Epidermal melanocyte (primary cell): Measurements from ENCODE around the gene CPNE1.

Source experiments
- DNase-seq: peaks from one replicate; pipeline ENCODE4 v3.0.0; 2011; ENCODE audit warnings: low spot score; ENCODE audit not compliant: insufficient read length

Gene CPNE1

DNA sequence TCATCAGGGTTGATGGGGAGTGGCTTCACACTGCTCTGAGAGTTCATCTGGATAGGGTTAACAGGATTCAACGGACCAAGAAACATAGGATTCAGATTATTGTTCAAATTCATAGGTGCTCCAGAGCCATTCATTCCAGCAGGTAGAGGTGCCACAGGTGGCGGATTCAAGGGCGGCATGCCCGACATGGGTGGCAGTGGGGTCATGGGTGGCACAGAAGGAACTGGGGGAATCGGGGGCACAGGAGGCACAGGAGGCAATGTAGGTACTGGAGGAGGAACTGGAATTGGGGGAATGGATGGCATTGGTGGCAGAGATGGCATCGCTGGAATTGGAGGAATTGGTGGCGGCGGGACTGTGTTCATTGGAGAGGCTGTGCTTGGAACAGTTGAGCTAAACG is 10.3 kb downstream of the CPNE1 start:
- DNase-seq = no peak

DNA sequence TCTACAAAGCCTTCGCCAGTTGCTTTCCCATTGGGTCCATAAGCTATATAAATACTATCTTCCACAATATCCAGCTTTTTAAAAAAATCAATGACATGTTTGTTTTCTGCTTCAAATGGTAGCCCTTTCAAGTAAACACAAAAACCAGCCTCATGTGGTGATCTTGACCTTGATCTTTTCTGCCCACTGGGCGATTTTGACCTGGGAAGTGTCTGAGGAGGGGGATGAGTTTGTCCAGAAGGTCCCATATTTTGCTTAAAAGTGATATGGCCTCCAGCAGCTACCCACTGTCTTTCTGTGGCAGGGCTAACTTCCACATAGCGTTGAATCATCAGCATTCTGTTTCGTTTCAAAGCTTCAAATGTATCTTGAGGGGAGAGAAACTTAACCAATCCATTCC is 10.8 kb downstream of the CPNE1 start:
- DNase-seq = no peak

DNA sequence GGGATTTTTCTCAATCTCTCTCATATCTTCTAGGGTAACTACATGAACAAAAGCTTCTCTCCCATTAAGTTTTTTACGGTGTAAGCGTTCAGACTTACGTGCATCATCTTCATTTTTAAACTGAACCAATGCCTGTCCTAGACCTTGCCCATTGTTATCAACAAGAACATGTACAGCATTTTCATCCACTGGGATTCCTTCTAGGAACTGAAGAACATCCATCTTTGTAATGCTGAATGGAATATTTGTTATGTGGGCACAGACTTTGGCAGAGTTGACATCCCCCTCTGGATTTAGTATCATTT is 11.3 kb downstream of the CPNE1 start:
- no peak for DNase-seq

DNA sequence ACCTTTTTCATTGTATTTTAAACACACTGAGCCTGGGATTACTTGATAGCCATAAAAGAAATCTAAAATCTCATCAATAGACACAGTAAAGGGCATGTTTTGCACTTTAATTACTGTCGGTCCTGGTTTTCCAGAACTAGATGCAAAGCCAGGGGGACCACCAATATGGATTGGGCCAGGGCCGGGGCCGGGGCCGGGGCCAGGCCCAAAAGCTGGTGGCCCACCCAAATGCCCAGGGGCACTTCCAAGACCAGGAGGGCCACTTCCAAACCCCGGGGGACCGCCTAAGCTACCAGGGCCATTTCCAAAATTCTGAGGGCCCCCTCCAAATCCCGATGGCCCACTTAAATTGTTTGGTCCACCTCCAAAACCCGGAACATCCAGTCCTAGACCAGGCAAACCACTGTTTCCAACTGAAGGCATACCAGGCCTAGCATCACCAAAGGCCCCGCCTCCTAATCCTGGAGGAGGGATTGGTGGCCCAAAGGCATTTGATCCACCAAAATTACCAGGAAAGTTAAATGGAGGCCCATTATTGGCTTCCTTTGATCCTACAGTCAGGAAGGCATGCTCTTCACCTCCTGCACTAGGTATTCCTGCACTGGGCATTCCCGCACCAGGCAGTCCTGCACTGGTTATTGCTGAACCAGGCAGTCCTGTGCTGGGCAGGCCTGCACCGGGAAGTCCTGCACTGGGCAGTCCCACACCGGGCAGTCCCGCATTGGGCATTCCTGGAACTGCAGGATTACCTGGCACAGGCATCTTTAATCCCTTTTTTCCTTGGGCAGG is 11.9 kb downstream of the CPNE1 start:
- no peak for DNase-seq

DNA sequence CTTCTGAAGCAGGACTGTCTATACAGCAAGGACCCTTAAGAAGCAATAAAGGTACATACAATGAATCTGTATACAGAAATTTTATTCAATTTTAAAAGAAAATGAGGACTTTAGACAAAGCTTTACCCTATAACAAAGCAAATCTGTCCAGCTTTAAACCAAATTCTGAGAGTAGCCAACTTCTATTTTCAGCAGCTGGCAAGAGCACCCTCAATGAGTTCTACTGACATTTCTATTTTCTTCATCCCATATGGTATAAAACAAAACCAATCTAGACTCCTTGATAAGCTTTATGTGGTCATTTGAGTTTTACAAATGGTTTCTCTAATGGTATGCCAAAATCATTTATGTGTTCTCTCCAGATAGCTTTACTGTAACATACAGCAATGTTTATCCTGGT is 12.7 kb downstream of the CPNE1 start:
- no peak for DNase-seq

DNA sequence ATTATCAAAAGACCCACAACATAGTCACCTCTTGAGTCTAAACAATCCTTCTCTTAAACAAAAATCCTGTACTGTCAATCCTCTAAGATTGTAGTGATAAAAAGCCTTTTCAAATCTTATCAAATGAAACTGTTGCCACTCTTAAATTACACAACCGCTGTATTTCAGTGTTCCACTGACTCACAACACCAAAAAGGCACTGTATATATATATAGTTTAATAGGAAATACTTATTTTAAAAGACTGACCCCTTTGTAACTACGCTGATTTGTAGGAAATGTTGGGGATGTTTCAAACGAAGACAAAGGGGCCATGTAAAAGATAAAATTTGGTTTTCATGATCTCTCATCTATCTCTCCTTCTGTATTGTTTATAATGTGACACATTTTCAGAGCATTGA is 14.1 kb downstream of the CPNE1 start:
- DNase-seq = no peak

DNA sequence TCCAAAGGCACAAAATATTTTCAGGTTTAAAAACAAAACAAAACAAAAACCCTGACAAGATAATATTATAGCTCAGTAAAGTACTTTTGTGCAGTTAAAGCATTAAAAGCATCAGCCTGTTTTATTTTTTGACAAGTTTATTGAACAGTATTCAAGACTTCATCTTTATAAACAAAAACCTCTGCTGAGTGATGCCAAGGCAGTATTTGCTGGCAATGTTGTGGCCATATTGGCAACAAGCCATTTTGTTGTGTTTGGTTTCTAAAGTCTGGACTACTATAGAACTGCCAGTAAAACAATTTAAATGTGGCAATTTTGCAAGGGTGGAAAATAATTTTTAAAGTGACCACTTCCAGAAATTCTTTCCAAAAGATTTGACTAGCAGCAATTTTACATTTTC is 15.9 kb downstream of the CPNE1 start:
- DNase-seq = no peak

DNA sequence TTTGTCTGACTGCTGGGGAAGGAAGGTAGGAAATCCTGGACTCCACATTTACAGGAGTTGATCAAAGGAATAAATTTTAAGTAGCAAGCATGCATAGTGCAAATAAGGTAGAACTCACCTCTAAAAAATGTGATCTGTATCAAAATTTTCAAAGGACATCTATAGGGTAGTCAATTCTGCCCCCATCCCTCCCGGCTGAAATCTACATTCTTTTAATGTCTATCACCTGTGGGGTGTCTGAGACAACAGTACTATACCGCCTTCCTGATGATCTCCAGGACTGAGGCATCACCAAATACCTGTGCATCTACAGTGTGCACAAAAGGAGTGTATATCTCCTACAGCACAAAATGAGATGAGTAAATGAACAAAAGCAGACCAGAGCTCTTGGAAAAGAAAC is 19.9 kb downstream of the CPNE1 start:
- DNase-seq = no peak

DNA sequence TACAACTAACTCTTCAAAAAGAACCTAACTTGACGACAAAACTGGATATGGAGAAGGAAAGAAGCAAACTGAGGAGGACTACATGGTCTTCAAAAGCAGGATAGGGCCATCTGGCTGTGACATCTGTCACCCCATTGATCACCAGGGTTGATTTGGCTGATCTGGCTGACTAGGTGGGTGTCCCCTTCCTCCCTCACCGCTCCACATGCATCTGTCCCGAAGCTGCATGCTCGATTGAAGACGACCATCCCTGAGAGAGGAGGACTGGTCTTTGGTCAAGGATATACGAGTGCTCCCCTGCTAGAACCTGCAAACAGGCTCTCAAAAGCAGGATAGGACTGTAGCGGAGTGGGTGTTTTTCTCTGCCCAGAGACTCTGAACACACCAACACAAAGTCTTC is 21.7 kb downstream of the CPNE1 start:
- no peak for DNase-seq

DNA sequence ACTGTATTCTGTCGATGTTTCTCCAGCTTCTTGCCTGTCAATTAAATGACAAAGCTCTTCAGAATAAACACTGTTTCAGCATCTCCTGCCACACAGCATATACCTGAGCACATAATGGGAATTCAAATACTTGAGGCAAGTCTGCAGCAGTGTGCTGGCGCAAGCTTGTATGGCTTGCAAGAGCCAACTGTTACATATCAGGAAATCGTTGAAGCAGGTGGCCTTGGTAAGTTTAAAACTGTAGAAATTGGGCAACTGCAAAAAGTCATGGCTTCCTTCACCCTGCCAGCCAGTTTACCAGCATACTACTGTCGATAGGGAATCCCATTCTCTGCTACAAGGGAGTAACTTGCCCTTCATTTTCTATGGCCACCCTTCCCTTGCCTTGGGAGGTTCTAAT is 23.0 kb downstream of the CPNE1 start:
- DNase-seq = no peak

DNA sequence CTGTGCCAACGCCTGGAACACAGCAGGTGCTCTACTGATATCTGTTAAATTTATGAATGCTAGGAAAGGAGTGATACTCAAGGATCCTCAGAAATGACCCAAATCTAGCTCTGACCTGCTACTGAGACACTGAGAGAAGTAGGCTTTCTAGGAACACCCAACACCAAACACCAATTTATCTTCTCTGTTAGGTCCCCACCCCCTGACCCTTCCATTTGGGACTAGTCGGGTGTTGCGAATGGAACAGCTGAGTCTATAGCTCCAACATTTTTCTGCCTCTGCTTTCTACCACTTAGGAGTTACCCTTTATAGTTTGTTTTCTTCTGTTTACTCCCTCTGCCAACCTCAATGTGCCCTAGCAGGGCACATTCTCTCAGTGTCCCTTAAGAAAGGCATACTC is 24.0 kb downstream of the CPNE1 start:
- no peak for DNase-seq

DNA sequence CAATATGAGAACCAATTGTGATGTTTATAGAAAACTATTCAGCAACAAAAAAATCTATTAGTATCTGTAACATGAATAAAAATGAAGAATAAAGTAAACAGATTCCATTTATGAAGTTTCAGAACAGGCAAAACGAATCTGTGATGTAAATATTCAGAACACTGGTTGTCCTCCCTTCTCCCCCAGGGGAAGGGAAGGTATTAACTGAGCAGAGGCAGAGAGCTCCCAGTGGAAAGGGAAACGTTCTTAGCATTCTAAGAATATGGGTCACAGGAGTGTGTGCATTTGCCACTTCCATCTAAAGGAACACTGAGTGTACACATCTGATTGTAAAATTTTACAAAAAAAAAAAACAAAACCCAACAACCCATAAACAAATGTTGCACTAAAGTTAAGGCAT is 25.9 kb downstream of the CPNE1 start:
- no peak for DNase-seq

DNA sequence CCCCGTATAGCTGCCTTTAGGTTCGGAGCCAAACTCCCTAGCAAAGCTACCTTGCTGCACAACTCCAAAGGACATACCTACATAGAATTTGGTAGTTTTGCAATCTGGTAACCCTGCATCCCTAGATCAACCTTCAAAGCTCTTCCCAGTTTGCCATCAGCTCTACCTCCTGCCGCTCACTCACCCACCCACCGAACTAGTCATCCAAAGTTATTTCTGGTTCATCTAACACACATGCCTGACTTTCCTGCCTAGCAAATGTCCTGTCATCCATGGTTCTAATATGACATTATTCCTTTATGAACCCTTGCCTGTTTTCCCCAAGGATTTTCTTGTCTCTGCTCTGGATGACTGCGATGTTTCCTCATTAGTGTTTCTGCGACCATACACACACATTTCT is 27.4 kb downstream of the CPNE1 start:
- DNase-seq = no peak

DNA sequence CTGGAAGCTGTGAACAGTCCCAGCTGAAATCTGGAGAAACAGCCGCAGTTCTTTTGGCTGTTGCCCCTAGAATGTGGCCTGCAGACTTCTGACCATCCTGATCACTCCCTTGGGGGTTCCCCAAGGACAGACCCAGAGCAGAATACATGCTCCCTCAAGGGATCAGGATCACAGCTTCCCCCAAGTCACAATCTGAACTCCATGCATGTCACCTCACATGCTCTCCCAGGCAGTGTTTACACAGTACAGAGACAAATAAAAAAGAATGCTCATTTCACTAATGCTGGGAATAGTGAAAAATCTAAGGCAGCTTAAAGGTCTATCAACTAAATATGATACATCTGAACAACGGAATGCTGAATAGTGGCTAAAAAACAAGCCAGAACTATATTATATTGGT is 28.6 kb downstream of the CPNE1 start:
- DNase-seq = no peak

DNA sequence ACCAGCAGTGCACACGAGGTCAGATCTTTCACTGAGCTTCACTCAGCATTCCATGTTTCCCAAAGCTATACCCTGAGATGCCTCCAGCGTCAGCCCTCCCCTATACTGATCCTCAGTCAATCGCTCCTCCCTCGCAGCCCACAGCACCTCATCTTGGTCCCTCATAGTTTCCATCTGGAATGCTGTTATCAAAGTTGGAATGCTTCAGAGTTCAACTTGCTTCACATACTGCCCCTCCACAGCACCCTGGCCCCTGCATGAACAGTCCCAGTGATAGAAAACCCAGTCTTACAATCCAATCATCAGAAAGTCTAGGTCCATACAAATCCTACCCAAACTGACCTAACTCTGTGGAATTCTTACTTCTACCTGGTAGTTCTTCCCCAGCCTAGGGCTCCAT is 29.0 kb downstream of the CPNE1 start:
- no peak for DNase-seq

DNA sequence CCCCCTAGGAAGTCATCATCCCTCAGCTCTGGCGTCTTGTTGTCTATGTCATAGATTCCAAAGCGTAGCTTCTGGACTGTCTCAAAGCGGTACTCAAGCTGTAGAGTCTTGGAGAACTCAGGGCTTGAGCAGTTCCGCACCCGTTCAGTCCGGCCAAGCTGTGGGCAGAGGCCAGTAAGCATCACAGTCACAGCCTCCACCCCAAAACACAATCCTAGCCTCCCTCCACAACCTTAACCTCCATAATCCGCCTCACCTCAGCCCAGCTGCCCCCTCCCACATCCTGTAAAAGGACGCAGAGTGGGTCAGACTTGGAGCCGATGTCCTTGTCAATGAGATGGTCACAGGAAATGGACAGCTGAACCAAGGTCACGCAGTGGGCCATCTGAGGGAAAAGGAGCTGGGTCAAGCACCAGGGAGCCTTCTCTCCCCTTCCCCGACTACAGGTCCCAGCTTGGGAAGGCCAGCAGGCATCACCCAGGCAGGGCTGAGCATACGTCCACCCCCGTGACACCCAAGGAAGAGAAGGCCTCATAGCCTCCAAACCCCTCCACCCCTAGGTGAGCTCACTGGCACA is 32.1 kb downstream of the CPNE1 start:
- no peak for DNase-seq

DNA sequence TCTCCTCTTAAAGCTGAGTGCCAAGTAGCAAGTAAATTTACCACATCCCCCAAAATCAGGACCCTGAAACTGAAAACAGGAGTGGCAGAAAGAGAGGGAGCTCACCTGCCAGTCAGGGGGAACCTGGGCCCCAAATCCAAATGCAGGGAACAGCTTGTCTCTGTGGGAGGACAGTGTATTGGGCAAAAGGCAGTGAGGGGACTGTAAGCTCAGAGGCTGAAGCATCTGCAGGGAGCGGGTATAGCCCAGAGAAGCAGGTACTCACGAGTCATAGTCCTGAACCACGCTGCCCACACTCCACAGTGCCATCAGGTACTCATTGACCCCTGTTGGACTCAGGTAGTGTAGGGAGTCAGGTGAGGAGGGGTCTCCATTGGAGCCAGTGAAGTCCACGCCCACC is 34.1 kb downstream of the CPNE1 start:
- no peak for DNase-seq

DNA sequence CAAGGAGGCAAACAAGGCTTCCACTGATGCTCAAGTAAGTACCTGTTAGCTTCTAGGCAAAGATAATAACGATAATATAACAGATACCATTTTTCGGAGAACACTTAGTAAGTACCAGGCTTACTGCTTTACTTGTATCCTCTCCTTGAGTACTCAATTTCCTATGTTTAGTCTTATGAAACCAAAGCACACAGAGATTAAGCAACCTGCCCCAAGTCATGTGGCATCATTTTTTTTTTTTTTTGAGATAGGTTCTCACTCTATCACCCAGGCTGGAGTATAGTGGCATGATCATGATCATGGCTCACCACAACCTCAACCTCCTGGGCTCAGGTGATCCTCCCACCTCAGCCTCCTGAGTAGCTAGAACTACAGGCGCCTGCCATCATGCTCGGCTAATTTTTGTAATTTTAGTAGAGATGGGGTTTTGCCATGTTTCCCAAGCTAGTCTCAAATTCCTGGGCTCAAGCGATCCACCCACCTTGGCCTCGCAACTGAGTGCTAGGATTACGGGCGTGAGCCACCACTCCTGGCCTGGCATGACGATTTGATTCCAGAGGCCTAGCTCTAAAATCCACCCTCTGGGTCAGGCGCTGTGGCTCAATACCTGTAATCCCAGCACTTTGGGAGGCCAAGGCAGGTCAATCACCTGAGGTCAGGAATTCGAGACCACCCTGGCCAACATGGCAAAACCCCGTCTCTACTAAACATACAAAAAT is 35.1 kb downstream of the CPNE1 start:
- DNase-seq = no peak

DNA sequence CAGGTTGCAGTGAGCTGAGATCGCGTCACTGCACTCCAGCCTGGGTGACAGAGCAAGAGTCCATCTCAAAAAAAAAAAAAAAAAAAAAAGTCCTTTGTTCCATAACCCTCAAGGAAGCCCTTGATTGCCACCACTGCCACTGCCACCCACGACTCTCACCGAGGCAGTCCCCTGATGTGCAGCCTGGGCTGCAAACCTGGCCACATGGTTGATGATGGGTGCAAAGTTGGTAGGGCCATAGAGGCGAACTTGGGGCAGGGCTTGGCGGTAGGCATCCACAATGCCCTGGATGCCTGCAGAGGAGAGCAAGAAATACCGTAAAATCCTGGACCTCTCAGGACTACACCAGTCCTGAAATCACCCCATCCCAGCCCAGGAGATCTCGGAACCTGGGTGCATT is 37.6 kb downstream of the CPNE1 start:
- DNase-seq = no peak

DNA sequence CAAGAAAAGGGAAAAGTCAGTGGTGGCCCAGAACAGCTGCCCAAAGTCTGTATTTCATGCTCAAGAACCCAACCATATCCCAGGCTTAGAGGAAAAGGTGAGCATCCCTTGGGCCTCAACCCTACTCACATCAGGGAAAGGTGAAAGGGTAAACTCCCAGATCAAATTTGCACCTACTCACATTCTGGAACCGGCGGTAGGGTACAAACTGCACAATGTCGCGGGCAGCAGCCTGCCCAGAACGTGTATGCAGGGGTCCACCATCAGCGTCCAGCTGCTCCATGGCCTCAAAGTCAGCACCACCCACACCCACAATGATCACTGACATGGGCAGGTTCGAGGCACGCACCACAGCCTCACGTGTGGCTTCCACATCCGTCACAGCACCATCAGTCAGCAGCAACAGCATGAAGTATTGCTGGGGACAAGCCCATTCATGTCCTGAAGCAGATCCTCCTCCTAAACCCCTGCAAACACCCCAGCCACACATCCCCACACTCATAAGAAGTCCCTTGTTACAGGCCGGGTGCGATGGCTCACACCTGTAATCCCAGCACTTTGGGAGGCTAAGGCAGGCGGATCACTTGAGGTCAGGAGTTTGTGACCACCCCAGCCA is 38.2 kb downstream of the CPNE1 start:
- DNase-seq = no peak

DNA sequence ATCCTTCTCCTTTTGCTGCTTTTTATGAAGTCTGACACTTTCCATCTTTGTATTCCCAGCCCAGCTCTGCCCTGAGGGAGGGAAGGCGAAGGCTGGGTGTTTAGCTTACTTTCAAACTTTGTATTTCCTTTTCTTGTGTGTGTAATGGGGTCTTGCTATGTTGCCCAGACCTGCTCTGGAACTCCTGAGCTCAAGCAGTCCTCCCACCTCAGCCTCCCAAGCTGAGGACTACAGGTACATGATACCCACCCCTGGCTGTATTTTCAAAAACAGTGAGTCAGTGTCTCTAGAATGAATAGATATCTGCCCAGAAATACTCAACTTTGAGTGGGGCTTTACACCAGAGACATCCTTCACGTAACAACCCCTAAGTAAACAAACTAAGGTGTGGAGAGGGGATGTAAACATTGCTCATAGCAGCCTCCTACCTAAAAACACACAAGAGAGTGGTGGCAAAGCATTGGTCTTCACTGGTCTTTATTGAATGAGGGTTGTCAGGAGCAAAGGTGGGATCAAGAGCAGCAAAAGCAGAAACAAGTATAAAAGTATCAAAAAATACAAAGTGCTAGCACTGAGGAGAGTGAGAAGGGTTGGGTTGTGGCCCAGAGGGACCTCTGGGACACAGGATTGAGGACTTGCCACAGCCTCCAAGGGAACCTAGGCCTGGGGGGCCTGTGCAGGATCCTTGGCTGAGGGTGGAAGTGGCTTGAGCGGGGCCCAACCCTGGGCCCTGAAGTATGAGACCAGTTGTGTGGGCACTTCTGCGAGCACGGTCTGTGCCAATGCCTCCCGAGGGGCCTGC is 38.9 kb downstream of the CPNE1 start:
- no peak for DNase-seq

DNA sequence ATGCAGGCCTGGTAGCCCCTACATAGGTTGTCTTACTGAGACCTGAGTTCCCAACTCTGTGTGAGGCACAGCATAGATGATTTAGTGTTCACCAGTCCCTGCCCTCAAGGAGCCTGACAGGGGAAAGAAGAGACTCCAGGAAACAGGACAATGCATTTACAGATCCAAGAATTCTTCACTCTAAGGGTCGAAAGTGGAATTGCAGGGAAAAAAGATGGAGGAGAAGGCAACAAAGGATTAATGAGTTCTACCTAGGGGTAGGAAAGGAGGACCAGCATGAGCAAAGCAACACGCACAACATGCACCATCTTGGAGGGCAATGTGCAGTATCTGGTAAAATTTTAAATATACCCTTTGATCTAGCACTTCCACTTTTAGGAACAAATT is 43.1 kb downstream of the CPNE1 start:
- no peak for DNase-seq
